ENCODE data around the gene CDT1.

The CDT1 gene

GRCh38 chr16:88836791-88837190, 33.2 kb downstream of the CDT1 start:
- DNase-seq (ENCODE audit: low read depth), result no peak

- DNase-seq (ENCODE audit: low read depth), result no peak
Observed at GRCh38 chr16:88837806-88838205, 34.2 kb downstream of the CDT1 start.

- no peak for DNase-seq (ENCODE audit: low read depth)
Observed at GRCh38 chr16:88838566-88838965, 35.0 kb downstream of the CDT1 start.

- no peak for DNase-seq (ENCODE audit: low read depth)
Observed at GRCh38 chr16:88839026-88839529, 35.5 kb downstream of the CDT1 start.

GRCh38 chr16:88839745-88840599, 36.4 kb downstream of the CDT1 start:
- no peak for DNase-seq (ENCODE audit: low read depth)

- DNase-seq (ENCODE audit: low read depth), result no peak
Observed at GRCh38 chr16:88840600-88841215, 37.1 kb downstream of the CDT1 start.

- DNase-seq (ENCODE audit: low read depth), result no peak
Observed at GRCh38 chr16:88841521-88842307, 38.1 kb downstream of the CDT1 start.

GRCh38 chr16:88842308-88842756, 38.7 kb downstream of the CDT1 start:
- DNase-seq (ENCODE audit: low read depth), result no peak

GRCh38 chr16:88842806-88843205, 39.2 kb downstream of the CDT1 start:
- no peak for DNase-seq (ENCODE audit: low read depth)

GRCh38 chr16:88843256-88843655, 39.7 kb downstream of the CDT1 start:
- DNase-seq (ENCODE audit: low read depth), result no peak

GRCh38 chr16:88844419-88845036, 40.9 kb downstream of the CDT1 start:
- no peak for DNase-seq (ENCODE audit: low read depth)

- no peak for DNase-seq (ENCODE audit: low read depth)
Observed at GRCh38 chr16:88846088-88846487, 42.5 kb downstream of the CDT1 start.

GRCh38 chr16:88847654-88848053, 44.1 kb downstream of the CDT1 start:
- no peak for DNase-seq (ENCODE audit: low read depth)

GRCh38 chr16:88848557-88848956, 45.0 kb downstream of the CDT1 start:
- DNase-seq (ENCODE audit: low read depth), result no peak

GRCh38 chr16:88850531-88851199, 47.1 kb downstream of the CDT1 start:
- no peak for DNase-seq (ENCODE audit: low read depth)

GRCh38 chr16:88851616-88852015, 48.0 kb downstream of the CDT1 start:
- no peak for DNase-seq (ENCODE audit: low read depth)

- no peak for DNase-seq (ENCODE audit: low read depth)
Observed at GRCh38 chr16:88853325-88853941, 49.8 kb downstream of the CDT1 start.

- no peak for DNase-seq (ENCODE audit: low read depth)
Observed at GRCh38 chr16:88854306-88855111, 50.9 kb downstream of the CDT1 start.

- no peak for DNase-seq (ENCODE audit: low read depth)
Observed at GRCh38 chr16:88855176-88855575, 51.6 kb downstream of the CDT1 start.

- DNase-seq (ENCODE audit: low read depth), result no peak
Observed at GRCh38 chr16:88855736-88856121, 52.1 kb downstream of the CDT1 start.
